GM15510 (cell line): ENCODE results near the gene TBL3.

Experiments
- POLR2A ChIP-seq: IDR thresholded peaks from 3 replicates; pipeline ENCODE4 v1.6.1; 2011; ENCODE audit warnings: borderline replicate concordance; ENCODE audit not compliant: insufficient read length; ENCODE audit errors: extremely low read depth

TBL3 gene

GRCh38 chr16:1997494-1998359 is 25.9 kb downstream of the TBL3 start:
- no peak for TF ChIP-seq POLR2A

GRCh38 chr16:1998360-1998835 is 26.5 kb downstream of the TBL3 start:
- TF ChIP-seq POLR2A = no peak

GRCh38 chr16:1998852-1999801 is 27.3 kb downstream of the TBL3 start:
- no peak for TF ChIP-seq POLR2A

GRCh38 chr16:1999866-2000514 is 28.1 kb downstream of the TBL3 start:
- no peak for TF ChIP-seq POLR2A

GRCh38 chr16:2001035-2001434 is 29.2 kb downstream of the TBL3 start:
- no peak for TF ChIP-seq POLR2A

- TF ChIP-seq POLR2A = no peak
Measured at GRCh38 chr16:2001456-2002355, 29.9 kb downstream of the TBL3 start.

GRCh38 chr16:2002406-2003230 is 30.8 kb downstream of the TBL3 start:
- no peak for TF ChIP-seq POLR2A

- no peak for TF ChIP-seq POLR2A
Measured at GRCh38 chr16:2003231-2003826, 31.5 kb downstream of the TBL3 start.

- no peak for TF ChIP-seq POLR2A
Measured at GRCh38 chr16:2003827-2004641, 32.2 kb downstream of the TBL3 start.

- TF ChIP-seq POLR2A = no peak
Measured at GRCh38 chr16:2004795-2005517, 33.1 kb downstream of the TBL3 start.

GRCh38 chr16:2005646-2006045 is 33.8 kb downstream of the TBL3 start:
- no peak for TF ChIP-seq POLR2A
